Mammary epithelial cell (primary cell): Measurements from ENCODE around the gene HUNK.

Source experiments
- CTCF ChIP-seq, 2 donors: IDR thresholded peaks in 1 of 2; conservative IDR thresholded peaks in 1 of 2; 2 replicates each; pipeline ENCODE4 v1.5.1; 2011 to 2012; ENCODE audit warnings: inconsistent platforms in 2 of 2, low read length in 2 of 2, mild to moderate bottlenecking in 2 of 2, control low read depth in 1 of 2, low read depth in 1 of 2; ENCODE audit not compliant: insufficient read depth in 1 of 2; ENCODE audit errors: extremely low read depth in 1 of 2
- EZH2 ChIP-seq: IDR thresholded peaks from 2 replicates; pipeline ENCODE4 v1.6.1; 2012; ENCODE audit warnings: low read length, inconsistent platforms, borderline replicate concordance

- TF ChIP-seq CTCF (conservative IDR thresholded peaks at IDR 0.05 in 1 of 2, IDR thresholded peaks at IDR 0.05 in 1 of 2; ENCODE audit: extremely low read depth in 1 of 2, insufficient read depth in 1 of 2, low read depth in 1 of 2, low read length in 2 of 2): no peak
- TF ChIP-seq EZH2: no peak
These were observed 1.1 kb downstream of the HUNK start for GRCh38 chr21:31873696-31874599.
